ENCODE data around the gene ITGA1.

The ITGA1 gene

DNA sequence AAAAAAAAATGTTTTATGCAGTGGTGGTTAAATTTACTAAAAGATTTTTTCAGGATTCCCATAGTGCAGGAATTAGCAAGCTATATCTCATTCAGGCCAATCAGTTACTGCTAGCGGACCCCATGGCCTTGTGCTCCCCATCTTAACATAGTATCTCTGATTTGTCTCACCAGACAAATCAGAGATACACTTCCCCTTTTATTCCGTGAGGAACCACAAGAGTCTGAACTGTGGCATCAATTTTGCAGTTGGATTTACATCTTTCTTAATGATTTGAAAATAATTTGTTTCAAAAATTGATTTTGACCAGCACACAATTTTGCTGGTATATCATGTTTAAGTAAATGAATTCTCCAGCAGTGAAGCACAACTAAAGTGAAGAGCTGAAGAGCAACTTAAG, 17.9 kb downstream of the ITGA1 start (continued):
- TF ChIP-seq, protein P1, sequence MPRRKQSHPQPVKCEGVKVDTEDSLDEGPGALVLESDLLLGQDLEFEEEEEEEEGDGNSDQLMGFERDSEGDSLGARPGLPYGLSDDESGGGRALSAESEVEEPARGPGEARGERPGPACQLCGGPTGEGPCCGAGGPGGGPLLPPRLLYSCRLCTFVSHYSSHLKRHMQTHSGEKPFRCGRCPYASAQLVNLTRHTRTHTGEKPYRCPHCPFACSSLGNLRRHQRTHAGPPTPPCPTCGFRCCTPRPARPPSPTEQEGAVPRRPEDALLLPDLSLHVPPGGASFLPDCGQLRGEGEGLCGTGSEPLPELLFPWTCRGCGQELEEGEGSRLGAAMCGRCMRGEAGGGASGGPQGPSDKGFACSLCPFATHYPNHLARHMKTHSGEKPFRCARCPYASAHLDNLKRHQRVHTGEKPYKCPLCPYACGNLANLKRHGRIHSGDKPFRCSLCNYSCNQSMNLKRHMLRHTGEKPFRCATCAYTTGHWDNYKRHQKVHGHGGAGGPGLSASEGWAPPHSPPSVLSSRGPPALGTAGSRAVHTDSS (tag by site-specific recombination; IDR thresholded peaks at IDR 0.05): no peak
- no peak for TF ChIP-seq MZF1 (tag by site-specific recombination; IDR thresholded peaks at IDR 0.05; ENCODE audit: borderline replicate concordance)
- TF ChIP-seq, protein P2, sequence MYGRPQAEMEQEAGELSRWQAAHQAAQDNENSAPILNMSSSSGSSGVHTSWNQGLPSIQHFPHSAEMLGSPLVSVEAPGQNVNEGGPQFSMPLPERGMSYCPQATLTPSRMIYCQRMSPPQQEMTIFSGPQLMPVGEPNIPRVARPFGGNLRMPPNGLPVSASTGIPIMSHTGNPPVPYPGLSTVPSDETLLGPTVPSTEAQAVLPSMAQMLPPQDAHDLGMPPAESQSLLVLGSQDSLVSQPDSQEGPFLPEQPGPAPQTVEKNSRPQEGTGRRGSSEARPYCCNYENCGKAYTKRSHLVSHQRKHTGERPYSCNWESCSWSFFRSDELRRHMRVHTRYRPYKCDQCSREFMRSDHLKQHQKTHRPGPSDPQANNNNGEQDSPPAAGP (tag by site-specific recombination; IDR thresholded peaks at IDR 0.05): no peak
- TF ChIP-seq KLF9 (tag by site-specific recombination; IDR thresholded peaks at IDR 0.05; ENCODE audit: low read depth): no peak
- TF ChIP-seq ZNF664 (tag by site-specific recombination; IDR thresholded peaks at IDR 0.05): no peak
- no peak for TF ChIP-seq ZEB2 (tag by site-specific recombination; IDR thresholded peaks at IDR 0.05)
- TF ChIP-seq ZNF558 (tag by site-specific recombination; IDR thresholded peaks at IDR 0.05): no peak
- TF ChIP-seq ZNF701 (tag by site-specific recombination; IDR thresholded peaks at IDR 0.05): no peak
- TF ChIP-seq ZNF223 (tag by site-specific recombination; IDR thresholded peaks at IDR 0.05): no peak

DNA sequence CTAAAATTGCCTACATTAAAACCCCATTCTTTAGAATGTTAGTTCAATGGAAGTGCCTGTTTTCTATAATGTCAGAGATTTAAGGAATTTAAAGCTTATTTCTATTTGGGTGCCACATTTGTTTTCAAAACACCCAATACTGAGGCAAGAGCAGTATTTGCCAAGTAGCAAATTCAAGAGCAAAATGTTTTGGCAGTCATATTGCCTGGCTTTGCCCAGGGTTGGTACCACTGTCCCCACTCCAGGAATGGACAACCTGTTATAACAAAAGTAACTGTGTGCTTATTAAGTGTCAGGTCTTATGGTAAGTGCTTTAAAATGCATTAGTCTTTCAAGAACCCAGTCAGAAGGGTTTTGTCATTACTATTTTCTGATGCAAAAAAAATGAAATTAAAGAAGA, 19.3 kb downstream of the ITGA1 start:
- ChIA-PET POLR2A (interaction anchor here (0.6 kb wide), 1 partner anchor 1505 kb away, joined by 8 read pairs; no protein-coding TSS in a partner anchor), CTCF (interaction anchor here (0.6 kb wide), 1 partner anchor 110 kb away, joined by 3 read pairs; no protein-coding TSS in a partner anchor)
- H3K4me1 ChIP-seq (ENCODE audit: control insufficient read depth, insufficient read depth, low read length): peaks cover 11% of the 10 kb centered on the region
- no peak for TF ChIP-seq ZNF791 (tag by site-specific recombination; IDR thresholded peaks at IDR 0.05)
- TF ChIP-seq, protein P3, sequence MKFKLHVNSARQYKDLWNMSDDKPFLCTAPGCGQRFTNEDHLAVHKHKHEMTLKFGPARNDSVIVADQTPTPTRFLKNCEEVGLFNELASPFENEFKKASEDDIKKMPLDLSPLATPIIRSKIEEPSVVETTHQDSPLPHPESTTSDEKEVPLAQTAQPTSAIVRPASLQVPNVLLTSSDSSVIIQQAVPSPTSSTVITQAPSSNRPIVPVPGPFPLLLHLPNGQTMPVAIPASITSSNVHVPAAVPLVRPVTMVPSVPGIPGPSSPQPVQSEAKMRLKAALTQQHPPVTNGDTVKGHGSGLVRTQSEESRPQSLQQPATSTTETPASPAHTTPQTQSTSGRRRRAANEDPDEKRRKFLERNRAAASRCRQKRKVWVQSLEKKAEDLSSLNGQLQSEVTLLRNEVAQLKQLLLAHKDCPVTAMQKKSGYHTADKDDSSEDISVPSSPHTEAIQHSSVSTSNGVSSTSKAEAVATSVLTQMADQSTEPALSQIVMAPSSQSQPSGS (tag by site-specific recombination; IDR thresholded peaks at IDR 0.05; ENCODE audit: low read depth): no peak
- TF ChIP-seq, protein P2 (tag by site-specific recombination; IDR thresholded peaks at IDR 0.05): no peak
- TF ChIP-seq ZFP37 (tag by site-specific recombination; IDR thresholded peaks at IDR 0.05): no peak
- TF ChIP-seq, protein P4, sequence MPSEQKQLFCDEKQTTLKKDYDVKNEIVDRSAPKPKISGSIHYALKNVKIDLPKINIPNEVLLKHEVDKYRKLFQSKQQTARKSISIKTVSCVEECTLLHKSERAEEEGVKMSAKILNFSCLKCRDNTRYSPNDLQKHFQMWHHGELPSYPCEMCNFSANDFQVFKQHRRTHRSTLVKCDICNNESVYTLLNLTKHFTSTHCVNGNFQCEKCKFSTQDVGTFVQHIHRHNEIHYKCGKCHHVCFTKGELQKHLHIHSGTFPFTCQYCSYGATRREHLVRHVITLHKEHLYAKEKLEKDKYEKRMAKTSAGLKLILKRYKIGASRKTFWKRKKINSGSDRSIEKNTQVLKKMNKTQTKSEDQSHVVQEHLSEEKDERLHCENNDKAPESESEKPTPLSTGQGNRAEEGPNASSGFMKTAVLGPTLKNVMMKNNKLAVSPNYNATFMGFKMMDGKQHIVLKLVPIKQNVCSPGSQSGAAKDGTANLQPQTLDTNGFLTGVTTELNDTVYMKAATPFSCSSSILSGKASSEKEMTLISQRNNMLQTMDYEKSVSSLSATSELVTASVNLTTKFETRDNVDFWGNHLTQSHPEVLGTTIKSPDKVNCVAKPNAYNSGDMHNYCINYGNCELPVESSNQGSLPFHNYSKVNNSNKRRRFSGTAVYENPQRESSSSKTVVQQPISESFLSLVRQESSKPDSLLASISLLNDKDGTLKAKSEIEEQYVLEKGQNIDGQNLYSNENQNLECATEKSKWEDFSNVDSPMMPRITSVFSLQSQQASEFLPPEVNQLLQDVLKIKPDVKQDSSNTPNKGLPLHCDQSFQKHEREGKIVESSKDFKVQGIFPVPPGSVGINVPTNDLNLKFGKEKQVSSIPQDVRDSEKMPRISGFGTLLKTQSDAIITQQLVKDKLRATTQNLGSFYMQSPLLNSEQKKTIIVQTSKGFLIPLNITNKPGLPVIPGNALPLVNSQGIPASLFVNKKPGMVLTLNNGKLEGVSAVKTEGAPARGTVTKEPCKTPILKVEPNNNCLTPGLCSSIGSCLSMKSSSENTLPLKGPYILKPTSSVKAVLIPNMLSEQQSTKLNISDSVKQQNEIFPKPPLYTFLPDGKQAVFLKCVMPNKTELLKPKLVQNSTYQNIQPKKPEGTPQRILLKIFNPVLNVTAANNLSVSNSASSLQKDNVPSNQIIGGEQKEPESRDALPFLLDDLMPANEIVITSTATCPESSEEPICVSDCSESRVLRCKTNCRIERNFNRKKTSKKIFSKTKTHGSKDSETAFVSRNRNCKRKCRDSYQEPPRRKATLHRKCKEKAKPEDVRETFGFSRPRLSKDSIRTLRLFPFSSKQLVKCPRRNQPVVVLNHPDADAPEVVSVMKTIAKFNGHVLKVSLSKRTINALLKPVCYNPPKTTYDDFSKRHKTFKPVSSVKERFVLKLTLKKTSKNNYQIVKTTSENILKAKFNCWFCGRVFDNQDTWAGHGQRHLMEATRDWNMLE (tag by site-specific recombination; conservative IDR thresholded peaks at IDR 0.05; ENCODE audit: low read depth): no peak
- TF ChIP-seq ZNF621 (tag by site-specific recombination; IDR thresholded peaks at IDR 0.05): no peak
- no peak for TF ChIP-seq ZNF354C (tag by site-specific recombination; IDR thresholded peaks at IDR 0.05; ENCODE audit: borderline replicate concordance, low read depth)
- TF ChIP-seq ZNF549 (tag by site-specific recombination; IDR thresholded peaks at IDR 0.05): no peak
- no peak for TF ChIP-seq SETDB1 (IDR thresholded peaks at IDR 0.05; ENCODE audit: insufficient read length, low read length)
- TF ChIP-seq ZNF24 (tag by site-specific recombination; IDR thresholded peaks at IDR 0.05): no peak
- TF ChIP-seq, protein P5, sequence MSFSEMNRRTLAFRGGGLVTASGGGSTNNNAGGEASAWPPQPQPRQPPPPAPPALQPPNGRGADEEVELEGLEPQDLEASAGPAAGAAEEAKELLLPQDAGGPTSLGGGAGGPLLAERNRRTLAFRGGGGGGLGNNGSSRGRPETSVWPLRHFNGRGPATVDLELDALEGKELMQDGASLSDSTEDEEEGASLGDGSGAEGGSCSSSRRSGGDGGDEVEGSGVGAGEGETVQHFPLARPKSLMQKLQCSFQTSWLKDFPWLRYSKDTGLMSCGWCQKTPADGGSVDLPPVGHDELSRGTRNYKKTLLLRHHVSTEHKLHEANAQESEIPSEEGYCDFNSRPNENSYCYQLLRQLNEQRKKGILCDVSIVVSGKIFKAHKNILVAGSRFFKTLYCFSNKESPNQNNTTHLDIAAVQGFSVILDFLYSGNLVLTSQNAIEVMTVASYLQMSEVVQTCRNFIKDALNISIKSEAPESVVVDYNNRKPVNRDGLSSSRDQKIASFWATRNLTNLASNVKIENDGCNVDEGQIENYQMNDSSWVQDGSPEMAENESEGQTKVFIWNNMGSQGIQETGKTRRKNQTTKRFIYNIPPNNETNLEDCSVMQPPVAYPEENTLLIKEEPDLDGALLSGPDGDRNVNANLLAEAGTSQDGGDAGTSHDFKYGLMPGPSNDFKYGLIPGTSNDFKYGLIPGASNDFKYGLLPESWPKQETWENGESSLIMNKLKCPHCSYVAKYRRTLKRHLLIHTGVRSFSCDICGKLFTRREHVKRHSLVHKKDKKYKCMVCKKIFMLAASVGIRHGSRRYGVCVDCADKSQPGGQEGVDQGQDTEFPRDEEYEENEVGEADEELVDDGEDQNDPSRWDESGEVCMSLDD (tag by site-specific recombination; IDR thresholded peaks at IDR 0.05): no peak
- TF ChIP-seq, protein P6, sequence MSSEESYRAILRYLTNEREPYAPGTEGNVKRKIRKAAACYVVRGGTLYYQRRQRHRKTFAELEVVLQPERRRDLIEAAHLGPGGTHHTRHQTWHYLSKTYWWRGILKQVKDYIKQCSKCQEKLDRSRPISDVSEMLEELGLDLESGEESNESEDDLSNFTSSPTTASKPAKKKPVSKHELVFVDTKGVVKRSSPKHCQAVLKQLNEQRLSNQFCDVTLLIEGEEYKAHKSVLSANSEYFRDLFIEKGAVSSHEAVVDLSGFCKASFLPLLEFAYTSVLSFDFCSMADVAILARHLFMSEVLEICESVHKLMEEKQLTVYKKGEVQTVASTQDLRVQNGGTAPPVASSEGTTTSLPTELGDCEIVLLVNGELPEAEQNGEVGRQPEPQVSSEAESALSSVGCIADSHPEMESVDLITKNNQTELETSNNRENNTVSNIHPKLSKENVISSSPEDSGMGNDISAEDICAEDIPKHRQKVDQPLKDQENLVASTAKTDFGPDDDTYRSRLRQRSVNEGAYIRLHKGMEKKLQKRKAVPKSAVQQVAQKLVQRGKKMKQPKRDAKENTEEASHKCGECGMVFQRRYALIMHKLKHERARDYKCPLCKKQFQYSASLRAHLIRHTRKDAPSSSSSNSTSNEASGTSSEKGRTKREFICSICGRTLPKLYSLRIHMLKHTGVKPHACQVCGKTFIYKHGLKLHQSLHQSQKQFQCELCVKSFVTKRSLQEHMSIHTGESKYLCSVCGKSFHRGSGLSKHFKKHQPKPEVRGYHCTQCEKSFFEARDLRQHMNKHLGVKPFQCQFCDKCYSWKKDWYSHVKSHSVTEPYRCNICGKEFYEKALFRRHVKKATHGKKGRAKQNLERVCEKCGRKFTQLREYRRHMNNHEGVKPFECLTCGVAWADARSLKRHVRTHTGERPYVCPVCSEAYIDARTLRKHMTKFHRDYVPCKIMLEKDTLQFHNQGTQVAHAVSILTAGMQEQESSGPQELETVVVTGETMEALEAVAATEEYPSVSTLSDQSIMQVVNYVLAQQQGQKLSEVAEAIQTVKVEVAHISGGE (tag by site-specific recombination; conservative IDR thresholded peaks at IDR 0.05; ENCODE audit: low read depth): no peak

More for the DNA sequence above, 19.3 kb downstream of the ITGA1 start:
- no peak overlapping the region for H3K27ac ChIP-seq (ENCODE audit: extremely low read depth, low read depth, low read length)
- no peaks in the 10 kb centered on the region for H3K9me3 ChIP-seq (ENCODE audit: control insufficient read depth, insufficient read depth, low read depth, low read length)
- no peak overlapping the region for H3K4me3 ChIP-seq (ENCODE audit: low read depth, low read length)
- peaks cover 7 to 15% of the 10 kb centered on the region in 2 experiments; a peak in 1 of 3 replicates for H3K36me3 ChIP-seq (ENCODE audit: control insufficient read depth in 2 of 2, insufficient read depth in 1 of 2, low read length in 2 of 2)
